H54 (cell line): ENCODE results near the gene PLD1.
"Not testable (repeated sequence)": the region's sequence is repeated elsewhere in the genome, so short reads cannot be mapped to it uniquely, and the experiment has no call there.

Experiments used
- DNase-seq: peaks from one replicate; pipeline ENCODE4 v3.0.0; 2011; ENCODE audit warnings: low spot score, mixed read lengths; ENCODE audit not compliant: insufficient read length
- FAIRE-seq: peaks from 3 replicates; lab custom pipeline; 2011; peaks lifted over from hg19 to GRCh38; lab: Jason Lieb, UNC
- POLR2A ChIP-seq: IDR thresholded peaks from 2 replicates; pipeline ENCODE4 v1.6.1; 2011; ENCODE audit warnings: low read depth, mild to moderate bottlenecking, low read length

PLD1 gene

DNA sequence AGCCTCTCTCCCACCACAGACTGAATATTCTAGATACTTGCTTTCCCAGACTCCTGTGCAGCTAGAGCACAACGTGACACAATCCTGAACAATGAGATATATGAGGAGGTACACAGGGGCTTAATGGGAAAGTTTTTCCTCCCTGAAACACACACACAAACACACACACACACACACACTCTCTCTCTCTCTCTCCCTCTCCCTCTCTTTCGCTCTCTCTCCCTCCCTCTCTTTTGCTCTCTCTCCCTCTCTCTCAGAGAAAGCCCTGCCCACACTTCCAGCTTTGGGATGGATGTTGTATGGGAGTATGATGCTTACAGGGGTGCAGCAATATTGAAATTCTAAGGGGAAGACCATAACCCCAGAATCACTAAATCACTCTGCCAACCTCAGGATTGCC lies 110.1 kb downstream of the PLD1 start:
- TF ChIP-seq POLR2A, result no peak
- FAIRE-seq (no peak), DNase-seq (no peak)

DNA sequence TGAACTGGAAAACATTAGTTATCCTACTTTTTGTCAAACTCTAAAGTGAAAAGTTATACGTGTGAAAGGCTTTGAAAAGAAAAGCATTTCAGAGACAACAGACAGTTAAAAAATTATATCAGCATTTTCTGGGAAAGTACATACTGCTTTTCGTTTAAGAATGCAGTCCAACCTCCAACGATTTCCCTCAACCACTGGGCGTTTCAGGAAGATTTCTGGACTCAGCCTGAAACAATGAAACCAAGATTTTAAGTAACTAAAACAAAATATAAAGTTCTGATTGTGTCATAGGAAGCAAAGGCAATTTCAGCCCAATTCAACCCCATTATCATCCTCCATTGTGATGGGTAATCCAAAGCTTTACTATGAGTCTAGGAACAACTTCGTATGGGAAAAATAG lies 110.7 kb downstream of the PLD1 start:
- no peak for TF ChIP-seq POLR2A
- DNase-seq (no peak), FAIRE-seq (no peak)

DNA sequence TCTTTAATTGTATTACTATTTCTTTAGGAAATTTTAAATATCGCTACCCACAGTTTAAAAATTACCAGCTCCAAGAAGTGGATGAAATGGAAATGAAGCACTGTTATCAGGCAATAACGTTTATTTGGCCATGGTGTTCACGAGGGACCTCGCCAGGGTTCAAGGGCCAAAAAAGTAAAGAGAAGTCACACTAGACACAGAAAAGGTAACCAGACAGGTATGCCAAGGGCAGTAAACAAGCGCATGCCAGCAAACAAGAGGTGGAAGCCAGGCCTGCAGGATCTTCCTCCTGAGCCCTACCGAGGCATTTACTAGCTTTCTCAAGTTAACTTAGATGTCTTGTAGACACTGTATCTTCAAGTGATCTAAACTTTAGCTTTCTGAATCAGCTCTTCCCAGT lies 113.5 kb downstream of the PLD1 start:
- TF ChIP-seq POLR2A, result no peak
- no peak for FAIRE-seq
- DNase-seq, result no peak

DNA sequence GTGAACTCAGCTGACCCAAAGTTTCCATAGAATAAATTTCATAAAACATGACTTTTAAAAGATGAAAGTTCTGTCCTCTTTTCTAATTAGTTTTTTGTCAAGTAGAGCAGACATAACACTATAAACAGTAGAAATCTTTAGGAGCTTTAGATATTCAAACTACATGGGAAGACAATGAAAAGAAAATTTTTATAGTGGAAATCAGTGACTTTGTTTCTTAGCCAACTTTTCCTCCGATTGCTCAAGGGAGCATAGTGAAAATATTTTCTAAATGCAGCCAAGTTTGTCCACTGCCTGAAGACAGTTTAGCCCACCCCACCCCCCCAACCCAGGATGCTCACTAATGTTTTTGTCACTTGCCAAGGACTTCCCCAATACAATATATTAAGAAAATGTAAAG lies 114.9 kb downstream of the PLD1 start:
- FAIRE-seq, result no peak

DNA sequence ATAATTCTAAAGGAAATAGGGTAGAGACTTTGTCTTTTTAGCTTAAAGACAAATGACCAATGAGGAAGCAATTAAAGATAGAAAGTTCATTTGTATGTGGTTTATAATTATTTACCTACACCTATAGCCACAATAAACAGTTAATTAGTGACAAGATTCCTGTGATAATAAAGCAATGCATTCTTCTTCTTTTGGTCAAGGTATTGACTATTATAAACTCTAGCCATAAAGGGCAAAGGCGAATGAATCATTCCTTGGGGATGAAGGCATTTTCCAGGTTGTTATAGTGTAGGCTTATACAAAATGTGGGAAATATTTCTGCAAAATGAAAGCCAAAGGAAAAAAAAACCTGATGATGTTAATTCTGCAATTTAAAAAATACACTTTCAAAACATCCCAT lies 115.4 kb downstream of the PLD1 start:
- no peak for FAIRE-seq
- TF ChIP-seq POLR2A, result no peak
- no peak for DNase-seq

More for the DNA sequence above, 114.9 kb downstream of the PLD1 start:
- no peak for DNase-seq
- no peak for TF ChIP-seq POLR2A

DNA sequence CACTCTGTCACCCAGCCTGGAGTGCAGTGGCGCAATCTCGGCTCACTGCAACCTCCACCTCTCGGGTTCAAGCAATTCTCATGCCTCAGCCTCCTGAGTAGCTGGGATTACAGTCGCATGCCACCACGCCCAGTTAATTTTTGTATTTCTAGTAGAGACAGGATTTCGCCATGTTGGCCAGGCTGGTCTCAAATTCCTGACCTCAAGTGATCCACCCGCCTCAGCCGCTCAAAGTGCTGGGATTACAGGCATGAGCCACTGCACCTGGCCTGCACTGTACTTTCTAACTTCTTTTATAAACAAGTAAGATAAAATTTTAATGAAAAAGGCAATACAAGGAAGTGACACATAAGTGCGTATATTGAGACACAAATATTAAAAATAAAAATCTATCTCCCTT lies 117.7 kb downstream of the PLD1 start:
- not testable (repeated sequence) for FAIRE-seq, DNase-seq

DNA sequence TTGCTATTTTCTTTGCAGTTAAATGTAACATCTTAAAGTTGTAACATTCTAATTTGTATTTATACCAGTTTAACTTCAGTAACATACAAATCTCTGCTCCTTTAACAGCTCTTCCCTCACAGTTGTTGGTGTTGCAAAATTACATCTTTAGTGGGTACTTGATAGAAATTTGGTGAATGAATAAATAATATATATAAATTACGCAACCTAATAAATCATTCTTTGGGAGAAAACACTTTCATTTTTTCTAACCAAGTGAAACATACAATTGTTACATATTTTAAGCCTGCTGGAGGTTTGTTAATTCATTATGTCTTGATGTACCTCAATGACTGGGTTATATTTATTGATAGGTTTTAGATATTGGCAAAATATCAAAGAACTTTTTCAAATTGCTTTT lies 118.8 kb downstream of the PLD1 start:
- DNase-seq (no peak), FAIRE-seq (no peak)
- TF ChIP-seq POLR2A, result no peak

DNA sequence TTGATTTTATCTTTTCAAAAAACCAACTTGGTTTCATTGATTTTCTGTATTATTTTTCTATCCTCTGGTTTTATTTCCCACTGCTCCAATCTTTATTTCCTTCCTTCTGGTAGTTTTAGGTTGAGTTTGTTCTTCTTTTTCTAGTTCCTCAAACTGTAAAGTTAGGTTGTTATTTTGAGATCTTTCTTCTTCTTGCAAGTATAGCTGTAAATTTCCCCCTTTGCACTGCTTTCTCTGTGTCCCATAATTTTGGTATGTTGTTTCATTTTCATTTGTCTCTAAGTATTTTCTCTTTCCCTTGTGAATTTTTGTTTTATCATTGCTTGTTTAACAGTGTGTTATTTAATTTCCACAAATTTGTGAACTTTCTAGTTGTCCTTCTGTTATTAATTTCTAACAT lies 120.0 kb downstream of the PLD1 start:
- TF ChIP-seq POLR2A, result no peak
- no peak for DNase-seq
- FAIRE-seq, result no peak

DNA sequence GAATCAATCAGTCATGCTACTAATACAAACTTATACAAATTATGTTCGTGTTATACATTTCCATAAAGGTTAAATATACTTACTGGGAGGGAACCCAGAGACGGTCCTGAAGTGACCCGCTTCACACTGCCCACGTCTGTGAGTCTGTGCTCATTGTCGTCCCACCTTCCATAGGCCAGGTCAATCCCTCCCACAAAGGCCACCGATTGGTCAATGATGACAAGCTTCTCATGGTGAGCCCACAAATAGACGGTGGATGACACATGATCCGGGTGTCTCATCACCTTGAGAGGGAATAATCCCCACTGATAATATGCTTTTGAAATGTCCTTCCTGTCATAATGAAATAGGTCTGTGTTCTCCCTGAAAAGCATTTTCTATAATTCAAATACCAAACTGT lies 121.7 kb downstream of the PLD1 start:
- FAIRE-seq, result no peak
- no peak for DNase-seq
- TF ChIP-seq POLR2A, result no peak

DNA sequence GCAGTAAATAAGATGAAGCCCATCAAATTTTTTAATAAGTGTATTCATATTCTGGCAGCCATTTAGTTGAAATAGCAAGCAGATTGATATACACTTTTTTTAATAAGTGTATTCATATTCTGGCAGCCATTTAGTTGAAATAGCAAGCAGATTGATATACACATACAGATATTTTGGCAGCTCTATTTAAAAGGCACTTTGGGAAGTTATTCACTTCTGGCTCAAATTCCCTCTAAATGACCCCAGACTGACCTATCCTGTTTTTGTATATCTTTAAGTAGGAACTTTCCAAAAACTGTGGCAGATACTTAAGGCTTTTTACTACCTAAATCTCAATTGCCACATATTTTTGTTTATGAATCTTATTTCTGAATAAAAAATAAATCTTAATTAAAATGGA lies 122.3 kb downstream of the PLD1 start:
- DNase-seq (no peak), FAIRE-seq (no peak)
- TF ChIP-seq POLR2A, result no peak

DNA sequence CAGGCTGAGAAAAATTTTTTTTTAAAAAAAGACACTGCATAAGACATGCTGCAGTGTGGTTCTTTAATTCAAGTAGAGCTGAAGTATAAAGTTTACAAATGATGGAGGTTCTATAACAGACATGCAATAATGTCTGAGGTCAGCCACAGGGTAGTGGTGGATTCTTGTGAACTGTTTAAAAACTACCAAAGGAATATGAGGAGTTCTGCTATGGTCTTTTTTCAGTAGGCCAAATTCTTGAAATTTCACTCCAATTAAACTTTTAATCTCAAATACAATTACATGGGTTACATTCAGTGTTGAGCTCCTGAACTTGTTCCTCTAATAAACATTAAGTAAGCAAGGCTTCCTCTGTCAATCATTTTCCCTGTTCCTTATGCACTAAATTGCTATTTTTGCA lies 122.7 kb downstream of the PLD1 start:
- TF ChIP-seq POLR2A, result no peak
- no peak for FAIRE-seq
- no peak for DNase-seq

DNA sequence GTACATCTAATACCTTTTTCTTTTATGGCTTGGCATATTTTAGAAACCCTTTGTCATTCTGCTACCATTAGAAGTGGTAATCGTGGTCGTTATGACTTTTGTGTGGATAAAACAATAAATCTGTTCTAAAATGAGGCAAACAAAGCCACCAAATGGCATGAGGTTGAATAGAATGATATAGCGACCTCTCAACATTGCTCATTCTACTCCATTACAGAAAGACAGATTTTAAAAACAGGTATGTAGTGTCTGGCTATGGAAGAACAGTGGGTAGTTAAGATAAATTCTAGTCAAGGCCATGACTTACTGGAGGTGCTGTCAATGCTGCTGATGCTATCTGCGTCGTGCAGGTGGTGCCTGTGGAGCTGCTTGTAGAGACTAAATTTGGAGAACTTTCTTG lies 123.2 kb downstream of the PLD1 start:
- DNase-seq (no peak), FAIRE-seq (no peak)
- no peak for TF ChIP-seq POLR2A

DNA sequence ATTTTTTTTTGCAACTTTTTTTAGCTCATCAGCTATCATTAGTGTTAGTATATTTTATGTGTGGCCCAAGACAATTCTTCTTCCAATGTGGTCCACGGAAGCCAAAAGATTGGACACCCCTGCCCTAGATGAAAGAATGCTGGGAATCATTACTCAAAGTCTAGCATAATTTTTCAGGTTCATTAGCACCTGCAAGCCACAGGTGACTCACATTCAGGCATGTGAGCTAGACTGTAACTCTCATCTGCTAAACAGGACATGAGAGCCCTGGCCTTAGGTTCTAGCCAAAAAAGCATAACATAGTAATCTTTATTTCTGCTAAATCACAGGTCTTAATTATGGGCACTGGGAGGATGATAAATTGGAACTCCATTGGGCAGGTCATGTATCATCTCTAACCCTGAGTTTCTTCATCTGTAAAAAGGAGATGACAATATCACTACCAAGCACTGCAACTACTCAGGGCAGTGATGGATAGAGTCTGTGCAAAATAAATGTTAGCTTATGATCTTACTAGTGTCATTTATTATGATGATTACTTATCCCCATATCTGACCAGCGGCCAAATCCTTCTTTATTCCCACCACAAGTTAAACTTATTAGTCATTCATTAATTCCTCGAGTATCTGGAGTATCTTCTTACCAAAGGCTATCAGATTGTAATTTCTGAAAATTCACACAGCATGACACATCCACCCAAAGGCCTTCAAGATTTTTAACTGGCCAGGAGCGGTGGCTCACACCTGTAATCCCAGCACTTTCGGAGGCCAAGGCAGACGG lies 125.0 kb downstream of the PLD1 start:
- FAIRE-seq (no peak), DNase-seq (no peak)
- no peak for TF ChIP-seq POLR2A

DNA sequence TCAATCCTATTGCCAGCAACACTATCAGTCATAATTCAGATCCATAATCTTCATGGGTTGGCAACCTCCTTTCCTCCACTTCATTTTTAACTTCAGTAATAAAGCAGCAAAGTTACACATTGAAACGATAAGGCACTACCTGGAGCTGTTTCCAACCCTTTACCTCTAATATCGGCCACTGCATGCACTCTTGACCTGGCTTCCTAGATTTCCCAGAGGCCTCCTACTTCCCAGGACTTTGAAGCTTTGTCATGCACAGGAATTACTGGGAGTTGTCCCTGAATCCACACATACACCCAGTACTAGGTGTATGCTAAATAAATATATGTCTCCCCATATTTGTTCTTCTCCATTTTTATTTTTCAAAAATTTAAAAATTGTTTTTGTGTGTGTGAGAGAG lies 126.1 kb downstream of the PLD1 start:
- FAIRE-seq (no peak), DNase-seq (no peak)
- TF ChIP-seq POLR2A, result no peak

DNA sequence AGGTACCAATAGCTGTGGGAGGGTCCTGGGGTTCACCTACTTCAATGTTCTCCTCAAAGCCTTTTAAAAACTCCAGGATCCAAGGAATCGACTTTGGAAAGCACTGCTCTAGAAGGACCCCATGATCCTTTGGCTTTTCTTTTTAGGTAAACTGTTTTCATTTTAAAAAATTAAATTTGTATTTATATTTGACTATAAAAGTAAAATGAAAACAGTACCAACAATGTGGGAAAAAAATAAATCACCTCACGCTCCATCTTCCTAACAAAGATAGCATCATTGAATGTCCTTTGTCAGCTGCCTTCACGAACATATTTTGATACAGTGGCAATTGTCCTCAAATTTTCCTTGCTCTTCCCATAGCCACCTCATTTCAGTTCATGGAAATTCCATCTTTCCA lies 127.5 kb downstream of the PLD1 start:
- DNase-seq, result no peak
- TF ChIP-seq POLR2A, result no peak
- FAIRE-seq, result no peak

DNA sequence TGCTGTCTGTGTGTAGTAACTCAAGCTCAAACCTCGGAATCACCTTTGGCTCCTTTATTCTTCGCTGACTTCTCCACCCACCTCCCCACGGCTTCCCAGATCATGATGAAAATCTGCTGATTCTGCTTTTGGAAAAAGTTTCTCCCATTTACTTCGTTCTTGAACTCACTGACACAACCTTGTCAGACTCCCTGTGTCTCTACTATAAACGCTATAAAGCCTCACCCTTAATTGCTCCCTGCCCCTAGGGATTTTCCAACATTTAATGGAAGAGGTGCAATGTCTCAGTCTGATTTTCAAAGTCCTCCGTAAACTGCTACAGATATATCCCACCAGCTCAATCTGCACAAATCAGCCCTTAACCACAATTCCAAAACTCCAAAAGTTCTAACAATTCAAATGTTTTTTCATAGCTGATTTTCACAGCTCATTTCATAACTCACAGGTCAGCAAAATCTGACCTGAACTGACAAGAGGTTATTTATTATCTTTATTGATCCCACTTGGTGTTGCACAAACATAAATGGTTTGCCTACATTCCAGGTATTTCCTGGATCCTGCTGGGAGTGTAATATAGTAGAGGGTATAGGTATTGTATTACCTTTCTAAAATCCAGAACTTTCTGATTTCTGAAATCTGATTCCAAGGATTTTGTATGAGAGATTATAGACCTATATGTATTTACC lies 129.4 kb downstream of the PLD1 start:
- no peak for DNase-seq
- FAIRE-seq, result no peak
- no peak for TF ChIP-seq POLR2A
